LNCaP clone FGC (cell line): ENCODE results near the gene CR1L.
"Not testable (repeated sequence)": the region's sequence is repeated elsewhere in the genome, so short reads cannot be mapped to it uniquely, and the experiment has no call there.

Source experiments
- DNase-seq: peaks from one replicate; pipeline ENCODE4 v3.0.0-alpha.2; 2011; ENCODE audit warnings: low read depth
- H3K4me3 ChIP-seq: 2 replicates; pipeline ENCODE4 v1.5.1; 2011; ENCODE audit warnings: mild to moderate bottlenecking, low read depth, low read length, control low read depth
- TF ChIP-seq, protein P1 (sequence below): IDR thresholded peaks from 2 replicates; pipeline ENCODE4 v1.5.1; 2012; ENCODE audit warnings: mild to moderate bottlenecking; ENCODE audit not compliant: control insufficient read depth, insufficient read depth; ENCODE audit errors: extremely low read depth

Gene CR1L

DNA sequence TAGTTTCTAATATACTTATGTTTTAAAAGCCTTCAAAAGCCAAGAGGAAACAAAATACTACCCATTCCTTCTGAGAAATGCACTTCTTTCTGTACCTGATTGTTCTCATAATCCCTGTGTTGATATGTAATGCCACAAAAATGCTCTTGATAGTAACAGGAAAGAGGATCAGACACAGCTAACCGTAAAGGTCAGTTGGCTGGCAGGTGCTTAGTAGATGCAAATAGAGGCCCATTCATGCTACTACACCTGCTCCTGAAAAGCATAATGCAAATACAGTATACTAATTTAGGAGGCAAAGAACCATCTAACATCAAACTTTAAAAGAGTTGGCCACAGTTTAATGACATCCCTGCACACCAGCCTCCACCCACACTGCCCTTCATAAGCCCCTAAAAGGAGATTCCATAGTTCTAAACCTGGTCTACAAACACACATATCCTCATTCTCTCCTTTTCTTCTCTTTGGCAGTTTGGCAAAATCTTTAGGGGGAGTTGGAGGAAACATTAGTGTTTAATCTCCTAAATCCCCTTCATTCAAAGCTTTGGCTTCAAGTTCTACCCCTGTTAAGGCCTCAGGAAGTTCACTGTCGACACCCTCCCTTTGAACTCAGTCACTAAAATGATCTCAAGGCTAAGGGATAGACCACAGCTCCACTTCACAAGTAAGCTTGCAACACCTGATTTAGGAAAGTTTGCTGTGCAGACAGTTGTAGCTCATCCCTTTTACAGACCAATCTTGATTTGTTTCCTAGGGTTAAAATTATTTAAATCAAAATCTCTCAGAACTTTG, 104.0 kb downstream of the CR1L start:
- H3K4me3 ChIP-seq: no peak overlapping the region
- TF ChIP-seq, protein P1, sequence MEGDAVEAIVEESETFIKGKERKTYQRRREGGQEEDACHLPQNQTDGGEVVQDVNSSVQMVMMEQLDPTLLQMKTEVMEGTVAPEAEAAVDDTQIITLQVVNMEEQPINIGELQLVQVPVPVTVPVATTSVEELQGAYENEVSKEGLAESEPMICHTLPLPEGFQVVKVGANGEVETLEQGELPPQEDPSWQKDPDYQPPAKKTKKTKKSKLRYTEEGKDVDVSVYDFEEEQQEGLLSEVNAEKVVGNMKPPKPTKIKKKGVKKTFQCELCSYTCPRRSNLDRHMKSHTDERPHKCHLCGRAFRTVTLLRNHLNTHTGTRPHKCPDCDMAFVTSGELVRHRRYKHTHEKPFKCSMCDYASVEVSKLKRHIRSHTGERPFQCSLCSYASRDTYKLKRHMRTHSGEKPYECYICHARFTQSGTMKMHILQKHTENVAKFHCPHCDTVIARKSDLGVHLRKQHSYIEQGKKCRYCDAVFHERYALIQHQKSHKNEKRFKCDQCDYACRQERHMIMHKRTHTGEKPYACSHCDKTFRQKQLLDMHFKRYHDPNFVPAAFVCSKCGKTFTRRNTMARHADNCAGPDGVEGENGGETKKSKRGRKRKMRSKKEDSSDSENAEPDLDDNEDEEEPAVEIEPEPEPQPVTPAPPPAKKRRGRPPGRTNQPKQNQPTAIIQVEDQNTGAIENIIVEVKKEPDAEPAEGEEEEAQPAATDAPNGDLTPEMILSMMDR: no peak
- no peak for DNase-seq

DNA sequence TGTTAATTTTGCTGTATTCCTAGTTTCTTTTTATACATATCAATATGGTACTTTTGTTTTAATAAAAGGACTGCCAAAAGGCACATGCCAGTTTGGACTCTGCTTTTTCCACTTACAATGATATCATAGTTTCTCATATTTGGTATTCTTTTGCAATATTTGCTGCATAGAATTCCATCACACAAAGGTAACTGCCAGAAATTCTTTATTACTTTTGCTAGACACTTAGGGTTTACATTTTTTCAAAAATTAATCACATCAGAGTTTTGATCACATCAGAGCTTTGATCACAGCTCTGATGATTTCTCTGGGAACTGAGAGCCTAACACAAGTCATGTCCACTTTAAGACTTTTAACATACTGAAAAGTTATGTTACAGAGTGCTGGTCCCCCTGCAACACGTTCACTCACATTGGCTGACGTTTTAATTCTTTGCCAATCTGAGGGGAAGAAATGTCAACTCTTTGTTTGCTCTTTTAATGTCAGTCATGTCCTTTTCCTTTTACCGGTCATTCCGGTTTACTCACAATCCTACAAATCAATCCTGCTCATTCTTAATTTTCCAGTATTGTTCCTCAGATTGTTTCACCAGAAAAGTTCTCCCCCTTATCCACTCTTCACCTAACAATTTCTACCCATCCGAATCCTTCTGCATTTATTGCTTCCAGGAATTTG, 105.8 kb downstream of the CR1L start:
- TF ChIP-seq, protein P1: no peak
- peak; percentile 80 for DNase-seq
- peak overlapping the region; percentile 95 for H3K4me3 ChIP-seq

DNA sequence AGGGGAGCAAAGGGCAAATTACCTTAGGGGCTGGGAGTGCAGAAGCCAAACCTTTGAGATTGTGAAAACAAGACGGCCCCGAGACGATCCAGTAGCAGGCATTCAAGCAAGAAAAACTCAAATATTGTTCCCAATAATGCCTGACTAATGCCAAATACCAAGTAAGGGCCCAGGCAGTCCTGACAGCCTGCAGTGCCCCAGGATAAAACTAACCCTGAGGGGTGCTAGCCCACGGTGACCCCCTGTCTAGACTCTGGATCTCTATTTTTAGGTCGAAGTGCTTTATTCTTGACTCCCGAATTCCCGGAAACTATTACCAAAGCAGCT, 106.5 kb downstream of the CR1L start:
- DNase-seq: not testable (repeated sequence)
- peak overlapping the region; percentile 95 for H3K4me3 ChIP-seq

DNA sequence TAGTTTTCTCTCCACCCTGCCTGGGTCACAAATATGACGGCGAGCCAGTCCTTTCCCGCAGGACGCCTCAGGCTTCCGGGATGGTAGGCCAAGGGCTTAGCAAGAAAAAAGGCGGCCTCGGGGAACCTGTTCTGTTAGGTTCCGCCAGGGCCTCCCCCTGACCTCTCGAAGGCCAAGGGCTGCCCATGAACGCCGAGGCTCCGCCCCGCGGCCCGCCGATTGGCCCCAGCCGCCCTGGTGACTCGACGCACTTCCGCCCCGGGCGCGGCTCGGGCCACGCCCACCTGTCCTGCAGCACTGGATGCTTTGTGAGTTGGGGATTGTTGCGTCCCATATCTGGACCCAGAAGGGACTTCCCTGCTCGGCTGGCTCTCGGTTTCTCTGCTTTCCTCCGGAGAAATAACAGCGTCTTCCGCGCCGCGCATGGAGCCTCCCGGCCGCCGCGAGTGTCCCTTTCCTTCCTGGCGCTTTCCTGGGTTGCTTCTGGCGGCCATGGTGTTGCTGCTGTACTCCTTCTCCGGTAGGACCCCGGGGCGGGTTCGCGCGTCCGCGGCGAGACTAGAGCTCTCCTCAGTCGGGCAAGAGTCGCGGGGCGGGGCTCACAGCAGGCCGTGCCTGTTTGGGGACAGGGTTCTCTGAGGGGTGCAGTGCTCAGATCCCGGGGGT, 107.0 kb downstream of the CR1L start, which contains the start of gene CD46:
Gene CD46, plus strand, starts transcription at position 265 of the 666 bp plus-strand sequence. Its CDS starts 159 bp downstream, at position 424.
- peak within 1 kb of the TSS; percentile 95 for H3K4me3 ChIP-seq
- TF ChIP-seq, protein P1: no peak
- peak; percentile 98 for DNase-seq

DNA sequence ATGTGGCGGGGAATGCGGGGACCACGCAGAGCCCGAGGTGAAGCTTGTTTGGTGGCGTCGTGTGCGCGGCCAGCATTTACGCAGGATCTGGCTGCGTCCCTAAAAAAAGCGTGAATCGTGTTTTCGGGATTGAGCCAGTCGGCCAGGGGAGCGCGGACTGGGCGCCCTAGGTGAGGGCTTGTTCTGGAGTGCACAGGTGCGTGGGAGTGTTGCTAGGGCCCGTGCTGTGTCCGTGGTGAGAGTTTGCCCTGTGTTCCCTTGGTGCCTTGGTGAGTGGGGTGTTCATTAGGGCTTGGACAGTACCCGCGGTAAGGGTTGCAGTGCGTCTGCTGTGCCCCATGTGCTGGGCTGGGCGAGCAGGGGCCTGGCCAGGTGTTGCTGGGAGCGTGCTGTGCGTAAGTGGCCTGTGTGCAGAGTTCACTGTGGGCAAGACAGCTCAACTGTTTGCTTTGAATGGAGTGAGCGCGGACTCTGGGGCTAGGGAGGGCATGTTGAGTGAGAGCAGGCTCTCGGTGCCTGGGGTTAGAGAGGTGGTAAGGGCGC, 107.6 kb downstream of the CR1L start:
- TF ChIP-seq, protein P1: no peak
- DNase-seq: no peak
- H3K4me3 ChIP-seq: peak overlapping the region; percentile 95

DNA sequence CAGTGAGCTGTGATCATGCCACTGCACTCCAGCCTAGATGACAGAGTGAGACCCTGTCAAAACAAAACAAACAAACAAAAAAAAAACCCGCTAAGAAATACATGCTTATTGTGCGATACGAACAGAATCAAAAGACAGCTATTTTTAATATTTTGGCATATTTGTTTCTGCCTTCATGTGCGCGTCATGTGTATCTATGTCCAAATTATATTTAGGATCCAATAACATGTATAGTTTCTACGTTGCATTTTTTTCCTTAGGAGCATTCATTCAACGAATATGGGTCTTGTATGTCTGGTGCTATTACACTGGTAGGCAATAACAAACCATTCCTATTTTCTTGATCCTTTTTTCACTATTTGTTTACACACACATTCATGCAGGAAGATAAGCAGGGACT, 108.7 kb downstream of the CR1L start:
- TF ChIP-seq, protein P1: no peak
- DNase-seq: no peak
- H3K4me3 ChIP-seq: peak overlapping the region; percentile 95

DNA sequence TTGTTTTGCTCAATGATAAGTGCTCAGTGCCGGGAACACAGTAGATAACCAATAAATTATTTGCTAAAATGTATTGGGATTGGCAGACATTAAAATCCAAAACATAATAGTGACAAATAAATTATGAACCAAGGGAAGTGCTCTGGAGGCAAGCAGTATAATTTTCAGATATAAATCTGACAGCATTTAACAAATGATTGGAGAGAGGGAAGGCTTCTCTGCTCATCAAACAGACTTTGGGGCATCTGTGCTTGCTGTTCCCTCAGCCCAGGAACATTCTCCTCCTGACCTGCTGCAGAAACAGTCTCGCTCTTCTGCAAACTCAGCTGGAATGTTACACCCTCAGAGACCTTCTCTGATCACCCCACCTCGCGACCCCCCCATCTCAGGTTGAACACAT, 109.1 kb downstream of the CR1L start:
- DNase-seq: no peak
- H3K4me3 ChIP-seq: peak overlapping the region; percentile 95
- TF ChIP-seq, protein P1: no peak
